IMR-90 (cell line): Measurements from ENCODE around the gene PAEP. TPM values are rescaled to one million over a fixed set of nuclear protein-coding genes. Genes with fewer than 3 reads are reported as not detected.
A peak's percentile ranks its signal among the peaks of the same experiment; 100 is the strongest.

Experiments used
- ATAC-seq: fragments of 200-7000 bp; cut with Tn5 transposase; 2 replicates; pipeline ENCODE4 v1.9.1; 2020; ENCODE audit warnings: low read depth, mild to moderate bottlenecking, moderate library complexity
- BruUV-seq: library from RNA; stranded (reverse); fragments of 400-500 nt; replicated peaks from 2 replicates; lab custom pipeline; 2021; lab: Mats Ljungman, UMichigan
- CTCF ChIA-PET: fragments of 300-600 bp; formaldehyde crosslinking; extraction: SDS; loops from one replicate; lab custom pipeline; 2021; ENCODE audit warnings: antibody characterized with exemption; lab: Yijun Ruan, JAX
- POLR2A ChIA-PET: fragments of 300-600 bp; sonication (Branson Sonifier 250); formaldehyde crosslinking; loops from one replicate; lab custom pipeline; 2022; ENCODE audit warnings: antibody characterized with exemption; ENCODE audit not compliant: unreplicated experiment; lab: Charles Lee
- DNase-seq: peaks from one replicate; pipeline ENCODE4 v3.0.0; 2013
- H2AFZ ChIP-seq: replicated peaks from 2 replicates; pipeline ENCODE3; 2013; ENCODE audit warnings: low read length, mild to moderate bottlenecking; ENCODE audit not compliant: poor library complexity
- H2AK5ac ChIP-seq: 2 replicates; pipeline ENCODE4 v1.6.1; 2013; ENCODE audit warnings: low read depth, low read length, inconsistent platforms
- H2AK9ac ChIP-seq: replicated peaks from 2 replicates; pipeline ENCODE3; 2013; ENCODE audit warnings: mild to moderate bottlenecking, low read depth, low read length, moderate library complexity; ENCODE audit not compliant: poor library complexity
- H2BK120ac ChIP-seq: 2 replicates; pipeline ENCODE4 v1.6.1; 2013; ENCODE audit warnings: low read depth, low read length, inconsistent platforms
- H2BK15ac ChIP-seq: 3 replicates; pipeline ENCODE4 v1.6.1; 2013; ENCODE audit warnings: low read depth, low read length, inconsistent platforms
- H2BK20ac ChIP-seq: 2 replicates; pipeline ENCODE4 v1.6.1; 2013; ENCODE audit warnings: low read depth, mild to moderate bottlenecking, inconsistent platforms, low read length, moderate library complexity
- H2BK5ac ChIP-seq: 2 replicates; pipeline ENCODE4 v1.6.1; 2013; ENCODE audit warnings: mild to moderate bottlenecking, low read depth, low read length, inconsistent platforms; ENCODE audit not compliant: poor library complexity, severe bottlenecking
- H3K14ac ChIP-seq: replicated peaks from 2 replicates; pipeline ENCODE4 v1.6.1; 2013; ENCODE audit warnings: low read depth, low read length, inconsistent platforms
- H3K18ac ChIP-seq: 2 replicates; pipeline ENCODE4 v1.6.1; 2013; ENCODE audit warnings: low read depth, low read length, control low read depth
- H3K23ac ChIP-seq: 2 replicates; pipeline ENCODE4 v1.6.1; 2013; ENCODE audit warnings: low read depth, low read length, inconsistent platforms
- H3K27ac ChIP-seq: 2 replicates; pipeline ENCODE4 v1.5.1; 2013; ENCODE audit warnings: mild to moderate bottlenecking, control low read depth, low read length; ENCODE audit not compliant: insufficient read depth
- H3K27me3 ChIP-seq: 2 replicates; pipeline ENCODE4 v1.6.1; 2013; ENCODE audit warnings: low read length; ENCODE audit not compliant: control insufficient read depth, insufficient read depth
- H3K36me3 ChIP-seq: 2 replicates; pipeline ENCODE4 v1.6.1; 2013; ENCODE audit warnings: low read length, mixed read lengths; ENCODE audit not compliant: control insufficient read depth, insufficient read depth
- H3K4ac ChIP-seq: 2 replicates; pipeline ENCODE4 v1.6.1; 2013; ENCODE audit warnings: low read depth, low read length, inconsistent platforms
- H3K4me1 ChIP-seq: 2 replicates; pipeline ENCODE4 v1.6.1; 2013; ENCODE audit warnings: low read length, mixed read lengths; ENCODE audit not compliant: control insufficient read depth, insufficient read depth
- H3K4me2 ChIP-seq: 2 replicates; pipeline ENCODE4 v1.6.1; 2013; ENCODE audit warnings: low read depth, mild to moderate bottlenecking, control low read depth, low read length, moderate library complexity
- H3K4me3 ChIP-seq: 2 replicates; pipeline ENCODE4 v1.5.1; 2013; ENCODE audit warnings: low read depth, mild to moderate bottlenecking, control low read depth, low read length, moderate library complexity; ENCODE audit not compliant: insufficient read depth
- H3K56ac ChIP-seq: 2 replicates; pipeline ENCODE4 v1.6.1; 2013; ENCODE audit warnings: low read length, inconsistent platforms; ENCODE audit not compliant: insufficient read depth; ENCODE audit errors: extremely low read depth
- H3K79me1 ChIP-seq, 2 experiments: 2 replicates each; pipeline ENCODE4 v1.6.1; 2013; ENCODE audit warnings: low read length in 2 of 2, inconsistent platforms in 1 of 2, low read depth in 1 of 2
- H3K9ac ChIP-seq: 2 replicates; pipeline ENCODE4 v1.6.1; 2013; ENCODE audit warnings: low read depth, low read length, control low read depth
- H3K9me1 ChIP-seq: 2 replicates; pipeline ENCODE4 v1.6.1; 2013; ENCODE audit warnings: low read length, inconsistent platforms; ENCODE audit not compliant: insufficient read depth
- H3K9me3 ChIP-seq: 2 replicates; pipeline ENCODE4 v1.6.1; 2013; ENCODE audit warnings: low read length; ENCODE audit not compliant: control insufficient read depth, insufficient read depth
- H4K20me1 ChIP-seq: 2 replicates; pipeline ENCODE4 v1.6.1; 2013; ENCODE audit warnings: low read length, inconsistent platforms; ENCODE audit not compliant: insufficient read depth
- H4K5ac ChIP-seq: 2 replicates; pipeline ENCODE4 v1.6.1; 2013; ENCODE audit warnings: mild to moderate bottlenecking, low read depth, low read length, control low read depth
- H4K8ac ChIP-seq, 2 experiments: 2 replicates each; pipeline ENCODE4 v1.6.1; 2013; ENCODE audit warnings: low read depth in 2 of 2, low read length in 2 of 2, control low read depth in 1 of 2, inconsistent platforms in 1 of 2
- H4K91ac ChIP-seq: 2 replicates; pipeline ENCODE4 v1.6.1; 2013; ENCODE audit warnings: low read depth, low read length, inconsistent platforms; ENCODE audit not compliant: insufficient read depth
- BHLHE40 ChIP-seq: fragments of 150-350 bp; IDR thresholded peaks from 2 replicates; pipeline ENCODE4 v1.6.1; 2016; ENCODE audit warnings: mild to moderate bottlenecking, low read depth, low read length
- CEBPB ChIP-seq: IDR thresholded peaks from 2 replicates; pipeline ENCODE4 v1.6.1; 2012; ENCODE audit warnings: low read depth, low read length, improper control_type of control experiment
- CHD1 ChIP-seq: IDR thresholded peaks from 2 replicates; pipeline ENCODE4 v1.6.1; 2012; ENCODE audit warnings: low read depth, low read length, improper control_type of control experiment
- FOS ChIP-seq: fragments of 150-350 bp; IDR thresholded peaks from 2 replicates; pipeline ENCODE4 v1.6.1; 2016; ENCODE audit warnings: low read depth, low read length
- MAFK ChIP-seq: IDR thresholded peaks from 2 replicates; pipeline ENCODE4 v1.6.1; 2012; ENCODE audit warnings: low read depth, low read length, improper control_type of control experiment
- MAZ ChIP-seq: IDR thresholded peaks from 2 replicates; pipeline ENCODE4 v1.6.1; 2012; ENCODE audit warnings: low read depth, mild to moderate bottlenecking, low read length, improper control_type of control experiment, moderate library complexity, borderline replicate concordance
- MXI1 ChIP-seq: IDR thresholded peaks from 2 replicates; pipeline ENCODE4 v1.6.1; 2012; ENCODE audit warnings: low read depth, mild to moderate bottlenecking, low read length, moderate library complexity, borderline replicate concordance
- NFE2L2 ChIP-seq: fragments of 150-350 bp; IDR thresholded peaks from 2 replicates; pipeline ENCODE4 v1.6.1; 2016; ENCODE audit warnings: low read depth, mild to moderate bottlenecking, low read length
- POLR2A ChIP-seq: IDR thresholded peaks from 2 replicates; pipeline ENCODE4 v1.6.1; 2012; ENCODE audit warnings: mild to moderate bottlenecking, low read depth, low read length
- RAD21 ChIP-seq: IDR thresholded peaks from 2 replicates; pipeline ENCODE4 v1.6.1; 2012; ENCODE audit warnings: low read length, improper control_type of control experiment
- RCOR1 ChIP-seq: IDR thresholded peaks from 2 replicates; pipeline ENCODE4 v1.6.1; 2012; ENCODE audit warnings: mild to moderate bottlenecking, low read length, improper control_type of control experiment; ENCODE audit not compliant: insufficient replicate concordance
- RFX5 ChIP-seq: IDR thresholded peaks from 2 replicates; pipeline ENCODE4 v1.8.0; 2012; ENCODE audit warnings: low read depth, mild to moderate bottlenecking, low read length, moderate library complexity
- SMC3 ChIP-seq: fragments of 150-350 bp; IDR thresholded peaks from 2 replicates; pipeline ENCODE4 v1.6.1; 2016; ENCODE audit warnings: low read depth, mild to moderate bottlenecking, antibody characterized with exemption, low read length, moderate library complexity
- WGBS, 2 experiments: methylation state at CpG; one replicate each; pipeline versions ENCODE4 v1.1.5 to v1.1.7; 2013; ENCODE audit warnings: missing lambda C conversion rate in 2 of 2; ENCODE audit not compliant: insufficient read length in 1 of 2; ENCODE audit errors: extremely low coverage in 2 of 2; 5-methylcytosine and 5-hydroxymethylcytosine counted together
- dilution Hi-C: fragments of 300-500 bp; cut with HindIII; formaldehyde crosslinking; loops from one replicate; pipeline ENCODE4 v1.14.3; 2018; ENCODE audit warnings: low sequenced_read_pairs; ENCODE audit not compliant: unreplicated experiment
- in situ Hi-C: fragments of 300-500 bp; cut with MboI; formaldehyde crosslinking; loops from 3 replicates; pipeline ENCODE4 v1.14.3; 2019; ENCODE audit warnings: low sequenced_read_pairs, inconsistent platforms, mixed read lengths
- intact Hi-C: fragments of 100-400 bp; cut with micrococcal nuclease; formaldehyde crosslinking; loops from 2 replicates; pipeline ENCODE4 v1.10.0; 2022
- polyA plus RNA-seq, 3 experiments: library from polyadenylated mRNA; depleted of rRNA; stranded (reverse); fragments of >200 nt; gene quantifications; 2 replicates each; pipeline ENCODE4 v1.2.3, GENCODE V29; 2012; ENCODE audit warnings: low replicate concordance in 1 of 3
- total RNA-seq: library from RNA; depleted of rRNA; stranded (reverse); fragments of >200 nt; gene quantifications from 2 replicates; pipeline ENCODE4 v1.2.3, GENCODE V29; 2012
- TF ChIP-seq, protein P1 (sequence below): conservative IDR thresholded peaks from 2 replicates; pipeline ENCODE4 v1.5.1; 2012; ENCODE audit warnings: mild to moderate bottlenecking, low read depth, low read length, improper control_type of control experiment
- TF ChIP-seq, protein P2 (sequence below): fragments of 150-350 bp; IDR thresholded peaks from 2 replicates; pipeline ENCODE4 v1.6.1; 2016; ENCODE audit warnings: low read depth, mild to moderate bottlenecking, low read length, moderate library complexity, borderline replicate concordance
- TF ChIP-seq, protein P3 (sequence below): fragments of 150-350 bp; IDR thresholded peaks from 2 replicates; pipeline ENCODE4 v1.6.1; 2017; ENCODE audit warnings: mild to moderate bottlenecking, antibody characterized with exemption, low read length, low read depth

PAEP gene
- total and polyA plus RNA-seq, 2 of the 4 experiments (the other 2 are of a cell fraction), result not detected

DNA sequence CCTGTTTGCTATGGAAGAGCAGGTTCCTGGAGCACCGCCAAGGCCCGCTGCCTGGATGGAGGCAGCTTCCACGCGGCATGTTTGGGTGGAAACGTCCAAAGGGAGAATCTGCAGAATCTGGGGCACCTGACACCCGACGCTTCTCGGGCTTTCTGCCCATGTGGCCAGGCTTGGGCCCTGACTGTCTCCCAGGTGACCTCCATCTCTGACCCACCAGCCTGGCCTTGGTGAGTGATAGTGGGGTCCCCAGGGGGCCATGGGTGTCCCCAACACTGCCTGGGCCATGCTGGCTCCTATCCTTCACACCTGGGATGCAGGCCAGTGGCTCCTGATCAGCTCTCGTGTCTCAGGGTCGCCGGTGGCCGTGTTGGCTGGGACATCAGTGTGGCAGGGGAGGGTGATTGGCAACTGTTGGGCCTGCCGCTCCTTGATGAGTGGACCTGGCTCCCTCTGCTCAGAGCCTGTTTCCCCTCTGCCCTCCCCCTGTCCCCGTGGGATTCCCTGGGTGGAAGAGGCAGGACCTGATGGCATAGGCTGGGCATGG, 43.8 kb downstream of the PAEP start:
- Histone ChIP-seq H3K4me2 (no peak overlapping the region), H4K91ac (no peak overlapping the region), H2AFZ (peak overlapping the region; percentile 43), H2BK120ac (no peak overlapping the region), H4K20me1 (no peaks in the 10 kb centered on the region), H3K36me3 (no peaks in the 10 kb centered on the region), H3K9ac (no peak overlapping the region), H3K9me3 (no peaks in the 10 kb centered on the region), H3K18ac (no peak overlapping the region), H2BK5ac (no peak overlapping the region), H3K4me3 (no peak overlapping the region), H4K5ac (no peak overlapping the region), H2AK9ac (no peak overlapping the region), H3K79me1 (no peaks in the 10 kb centered on the region), H3K23ac (no peak overlapping the region), H4K8ac (no peak overlapping the region), H2BK20ac (no peak overlapping the region), H3K27ac (no peak overlapping the region), H3K27me3 (no peaks in the 10 kb centered on the region; the same call in 1 of the 2 replicates), H3K56ac (no peak overlapping the region), H2AK5ac (no peak overlapping the region), H3K4me1 (no peaks in the 10 kb centered on the region), H3K14ac (no peak overlapping the region), H3K4ac (no peak overlapping the region), H3K9me1 (no peaks in the 10 kb centered on the region), H2BK15ac (no peak overlapping the region)
- no peak for ATAC-seq
- no CpG with 5 or more reads among the region's 14 CpGs for WGBS, 2 experiments
- intact Hi-C loops, result loop anchor here (10.0 kb wide), 1 partner anchor 189 kb away; no protein-coding TSS in a partner anchor
- ChIA-PET CTCF (no interaction called here), POLR2A (no interaction called here)
- in situ Hi-C loops, result loop anchor here (25.0 kb wide), 1 partner anchor 332 kb away; no protein-coding TSS in a partner anchor
- dilution Hi-C loops, result no loop called here
- no peak for DNase-seq
- no TSS peak for BruUV-seq
- TF ChIP-seq BHLHE40, result no peak
- TF ChIP-seq, protein P1, sequence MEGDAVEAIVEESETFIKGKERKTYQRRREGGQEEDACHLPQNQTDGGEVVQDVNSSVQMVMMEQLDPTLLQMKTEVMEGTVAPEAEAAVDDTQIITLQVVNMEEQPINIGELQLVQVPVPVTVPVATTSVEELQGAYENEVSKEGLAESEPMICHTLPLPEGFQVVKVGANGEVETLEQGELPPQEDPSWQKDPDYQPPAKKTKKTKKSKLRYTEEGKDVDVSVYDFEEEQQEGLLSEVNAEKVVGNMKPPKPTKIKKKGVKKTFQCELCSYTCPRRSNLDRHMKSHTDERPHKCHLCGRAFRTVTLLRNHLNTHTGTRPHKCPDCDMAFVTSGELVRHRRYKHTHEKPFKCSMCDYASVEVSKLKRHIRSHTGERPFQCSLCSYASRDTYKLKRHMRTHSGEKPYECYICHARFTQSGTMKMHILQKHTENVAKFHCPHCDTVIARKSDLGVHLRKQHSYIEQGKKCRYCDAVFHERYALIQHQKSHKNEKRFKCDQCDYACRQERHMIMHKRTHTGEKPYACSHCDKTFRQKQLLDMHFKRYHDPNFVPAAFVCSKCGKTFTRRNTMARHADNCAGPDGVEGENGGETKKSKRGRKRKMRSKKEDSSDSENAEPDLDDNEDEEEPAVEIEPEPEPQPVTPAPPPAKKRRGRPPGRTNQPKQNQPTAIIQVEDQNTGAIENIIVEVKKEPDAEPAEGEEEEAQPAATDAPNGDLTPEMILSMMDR, result no peak
- TF ChIP-seq, protein P2, sequence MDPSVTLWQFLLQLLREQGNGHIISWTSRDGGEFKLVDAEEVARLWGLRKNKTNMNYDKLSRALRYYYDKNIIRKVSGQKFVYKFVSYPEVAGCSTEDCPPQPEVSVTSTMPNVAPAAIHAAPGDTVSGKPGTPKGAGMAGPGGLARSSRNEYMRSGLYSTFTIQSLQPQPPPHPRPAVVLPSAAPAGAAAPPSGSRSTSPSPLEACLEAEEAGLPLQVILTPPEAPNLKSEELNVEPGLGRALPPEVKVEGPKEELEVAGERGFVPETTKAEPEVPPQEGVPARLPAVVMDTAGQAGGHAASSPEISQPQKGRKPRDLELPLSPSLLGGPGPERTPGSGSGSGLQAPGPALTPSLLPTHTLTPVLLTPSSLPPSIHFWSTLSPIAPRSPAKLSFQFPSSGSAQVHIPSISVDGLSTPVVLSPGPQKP, result no peak
- no peak for TF ChIP-seq MAFK
- no peak for TF ChIP-seq FOS
- TF ChIP-seq MAZ, result no peak
- no peak for TF ChIP-seq NFE2L2
- no peak for TF ChIP-seq SMC3
- no peak for TF ChIP-seq MXI1
- TF ChIP-seq CHD1, result no peak
- no peak for TF ChIP-seq RFX5
- no peak for TF ChIP-seq RAD21
- TF ChIP-seq, protein P3, sequence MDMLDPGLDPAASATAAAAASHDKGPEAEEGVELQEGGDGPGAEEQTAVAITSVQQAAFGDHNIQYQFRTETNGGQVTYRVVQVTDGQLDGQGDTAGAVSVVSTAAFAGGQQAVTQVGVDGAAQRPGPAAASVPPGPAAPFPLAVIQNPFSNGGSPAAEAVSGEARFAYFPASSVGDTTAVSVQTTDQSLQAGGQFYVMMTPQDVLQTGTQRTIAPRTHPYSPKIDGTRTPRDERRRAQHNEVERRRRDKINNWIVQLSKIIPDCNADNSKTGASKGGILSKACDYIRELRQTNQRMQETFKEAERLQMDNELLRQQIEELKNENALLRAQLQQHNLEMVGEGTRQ, result no peak
- no peak for TF ChIP-seq CEBPB
- no peak for TF ChIP-seq RCOR1
- no peak for TF ChIP-seq POLR2A
